GM15510 (cell line): ENCODE measurements around the gene CDCA7.

Source experiments
- POLR2A ChIP-seq: IDR thresholded peaks from 3 replicates; pipeline ENCODE4 v1.6.1; 2011; ENCODE audit warnings: borderline replicate concordance; ENCODE audit not compliant: insufficient read length; ENCODE audit errors: extremely low read depth

CDCA7 gene

GRCh38 chr2:173412628-173413027, 58.0 kb downstream of the CDCA7 start:
- TF ChIP-seq POLR2A, result no peak

- TF ChIP-seq POLR2A, result no peak
Measured at GRCh38 chr2:173414823-173415322, 60.2 kb downstream of the CDCA7 start.

GRCh38 chr2:173415431-173416381, 61.0 kb downstream of the CDCA7 start:
- TF ChIP-seq POLR2A, result no peak

GRCh38 chr2:173417341-173417740, 62.7 kb downstream of the CDCA7 start:
- TF ChIP-seq POLR2A, result no peak

- no peak for TF ChIP-seq POLR2A
Measured at GRCh38 chr2:173417802-173418201, 63.1 kb downstream of the CDCA7 start.
